Astrocyte of the spinal cord (primary cell): ENCODE results near the gene C10orf71.

Experiments
- DNase-seq: peaks from one replicate; pipeline ENCODE4 v3.0.0; 2011; ENCODE audit warnings: low read depth, low spot score
- H3K4me3 ChIP-seq: 2 replicates; pipeline ENCODE4 v1.5.1; 2011; ENCODE audit warnings: low read depth, mild to moderate bottlenecking, low read length, moderate library complexity
- CTCF ChIP-seq: IDR thresholded peaks from 2 replicates; pipeline ENCODE4 v1.5.1; 2012; ENCODE audit warnings: low read depth, mild to moderate bottlenecking, low read length, inconsistent platforms
- in situ Hi-C: cut with HindIII; loops from 2 replicates; pipeline ENCODE4 v1.10.0; 2017; ENCODE audit warnings: low sequenced_read_pairs

C10orf71 gene

DNA sequence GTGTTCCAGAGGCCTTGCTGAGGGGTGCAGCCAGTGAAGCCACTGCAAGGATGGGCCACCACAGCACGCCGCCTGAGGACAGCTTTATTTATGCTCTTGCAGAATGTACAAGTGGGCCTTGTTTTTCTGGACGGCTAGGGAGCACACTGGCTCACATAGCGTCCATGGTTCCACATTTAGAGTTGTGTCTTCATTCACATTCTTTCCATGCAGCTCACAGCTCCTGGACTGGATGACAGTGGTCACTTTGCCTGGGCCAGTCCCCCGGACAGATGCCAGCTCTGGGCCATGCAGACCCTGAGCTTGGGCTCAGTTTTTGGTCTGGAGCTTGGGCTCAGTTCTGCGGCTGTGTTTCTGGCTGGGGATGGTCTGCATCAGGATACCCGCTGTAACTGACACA is 2.6 kb upstream of the C10orf71 start:
- no peak for TF ChIP-seq CTCF
- DNase-seq = no peak
- no peak overlapping the region for H3K4me3 ChIP-seq
- in situ Hi-C loops = no loop called here

GRCh38 chr10:49296836-49297235 is 2.1 kb upstream of the C10orf71 start:
- no peak for TF ChIP-seq CTCF
- DNase-seq = no peak
- in situ Hi-C loops = no loop called here
- no peak overlapping the region for H3K4me3 ChIP-seq

DNA sequence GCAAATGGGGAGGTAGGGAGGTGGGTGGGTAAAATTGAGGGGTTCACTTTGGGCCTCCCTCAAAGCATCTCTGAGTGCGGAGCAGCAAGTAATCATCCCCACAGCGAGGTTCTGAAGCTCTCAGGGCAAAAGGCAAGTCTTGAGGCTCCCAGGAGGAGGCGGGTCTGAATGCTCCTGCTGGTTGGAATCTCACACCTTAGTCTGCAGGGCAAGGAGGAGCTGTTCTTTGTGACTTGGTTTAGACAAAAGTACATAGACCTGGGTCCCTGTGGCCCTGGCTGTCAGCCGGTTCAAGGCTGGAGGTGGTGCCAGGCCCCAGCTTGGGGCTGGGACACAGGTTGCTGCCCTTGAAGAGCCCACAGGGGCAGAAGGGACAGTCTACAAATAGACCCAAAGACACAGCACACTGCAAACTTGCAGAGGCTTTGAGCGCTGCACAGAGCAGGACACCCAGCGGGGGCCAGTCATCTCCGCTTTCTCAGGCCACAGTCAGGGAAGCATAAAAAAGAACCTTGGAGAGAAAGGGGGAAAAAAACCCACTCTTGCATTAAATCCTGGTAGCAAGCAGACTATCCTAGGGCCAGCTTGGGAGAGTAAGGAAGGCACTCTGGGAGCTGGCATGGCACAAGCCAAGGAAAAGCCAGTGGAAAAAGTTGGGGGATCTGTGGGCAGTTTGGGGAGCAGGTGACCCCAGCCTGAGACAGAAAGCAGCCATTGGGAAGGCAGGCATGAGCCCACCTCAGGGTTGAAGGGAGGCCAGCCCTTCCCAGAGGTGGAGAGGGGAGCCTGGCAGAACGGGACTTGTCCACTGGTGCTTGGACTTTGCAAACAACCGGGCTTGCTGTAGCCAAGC is 926 bp upstream of the C10orf71 start:
- H3K4me3 ChIP-seq = no peak overlapping the region
- no peak for TF ChIP-seq CTCF
- in situ Hi-C loops = no loop called here
- no peak for DNase-seq

- TF ChIP-seq CTCF = no peak
- no peak for DNase-seq
- in situ Hi-C loops = no loop called here
- H3K4me3 ChIP-seq = no peak overlapping the region
Measured at GRCh38 chr10:49298671-49298982, 343 bp upstream of the C10orf71 start.

DNA sequence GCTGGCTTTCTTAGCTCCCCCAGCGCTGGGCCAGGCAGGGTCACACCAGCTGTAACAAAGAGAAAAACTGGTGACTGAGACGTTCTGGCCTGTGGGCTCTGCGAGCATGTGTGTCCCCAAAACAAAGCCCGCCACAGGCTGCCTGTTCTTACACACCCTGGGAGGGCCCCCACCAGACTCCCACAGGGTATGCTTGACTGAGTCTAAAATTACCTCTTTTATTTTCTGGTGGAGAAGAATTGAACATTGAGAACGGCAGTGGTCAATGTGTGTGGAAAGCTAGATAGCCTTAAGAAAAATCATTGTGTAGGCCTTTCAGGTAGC is 808 bp downstream of the C10orf71 start:
- in situ Hi-C loops = no loop called here
- no peak for DNase-seq
- TF ChIP-seq CTCF = no peak
- no peak overlapping the region for H3K4me3 ChIP-seq

GRCh38 chr10:49300140-49300974 is 1.4 kb downstream of the C10orf71 start:
- H3K4me3 ChIP-seq = no peak overlapping the region
- no peak for DNase-seq
- no peak for TF ChIP-seq CTCF
- in situ Hi-C loops = no loop called here
